Suprapubic skin (tissue), 3 donors: ENCODE results near the gene ETS1.

Experiments used
- CTCF ChIP-seq, 2 donors: fragments of 200-600 bp in 1 of 2; fragments of 450-650 bp in 1 of 2; sonication (generic) in 1 of 2; IDR thresholded peaks; one replicate each; pipeline ENCODE4 v1.5.1; 2016 to 2019; ENCODE audit warnings: antibody characterized with exemption in 2 of 2, mild to moderate bottlenecking in 1 of 2, moderate library complexity in 1 of 2
- POLR2A ChIP-seq, 2 donors: fragments of 450-650 bp; IDR thresholded peaks; one replicate each; pipeline ENCODE4 v1.6.1; 2017; ENCODE audit warnings: antibody characterized with exemption in 2 of 2, mild to moderate bottlenecking in 2 of 2, moderate library complexity in 2 of 2

GRCh38 chr11:128501008-128501407 lies 86.3 kb downstream of the ETS1 start:
- TF ChIP-seq CTCF (IDR thresholded peaks at IDR 0.05) (no peak), POLR2A (IDR thresholded peaks at IDR 0.05) (no peak)
